Daoy (cell line): Measurements from ENCODE around the gene ALKAL2. TPM values are rescaled to one million over a fixed set of nuclear protein-coding genes. Genes with fewer than 3 reads are reported as not detected.
"Not testable (repeated sequence)": the region's sequence is repeated elsewhere in the genome, so short reads cannot be mapped to it uniquely, and the experiment has no call there.

Experiments used
- DNase-seq: peaks from one replicate; pipeline ENCODE4 v3.0.0-alpha.2; 2015; ENCODE audit warnings: low read depth
- total RNA-seq: library from RNA; depleted of rRNA; stranded (reverse); fragments of >200 nt; shearing (Covaris generic); gene quantifications from 2 replicates; pipeline ENCODE4 v1.2.3, GENCODE V29; 2014; rRNA removed

The ALKAL2 gene, protein sequence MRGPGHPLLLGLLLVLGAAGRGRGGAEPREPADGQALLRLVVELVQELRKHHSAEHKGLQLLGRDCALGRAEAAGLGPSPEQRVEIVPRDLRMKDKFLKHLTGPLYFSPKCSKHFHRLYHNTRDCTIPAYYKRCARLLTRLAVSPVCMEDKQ
- total RNA-seq, result 1.8 and 2.6 TPM in 2 replicates

- DNase-seq, result peak; percentile 40
Observed at GRCh38 chr2:287911-288757, at the start of gene ALKAL2. ALKAL2 (minus strand) TSS chr2:288091; CDS start chr2:287835, 256 bp downstream.

DNA sequence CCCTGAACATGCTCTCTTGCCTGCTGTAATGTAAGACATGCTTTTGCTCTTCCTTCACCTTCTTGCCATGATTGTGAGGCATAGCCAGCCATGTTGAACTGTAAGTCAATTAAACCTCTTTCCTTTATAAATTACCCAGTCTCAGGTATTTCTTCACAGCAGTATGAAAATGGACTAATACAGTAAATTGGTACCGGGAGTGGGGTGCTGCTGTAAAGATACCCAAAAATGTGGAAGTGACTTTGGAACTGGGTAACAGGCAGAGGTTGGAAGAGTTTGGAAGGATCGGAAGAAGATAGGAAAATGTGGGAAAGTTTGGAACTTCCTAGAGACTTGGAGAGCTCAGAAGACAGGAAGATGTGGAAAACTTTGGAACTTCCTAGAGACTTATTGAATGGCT lies 49.1 kb upstream of the ALKAL2 start:
- not testable (repeated sequence) for DNase-seq

GRCh38 chr2:336360-336759 lies 48.5 kb upstream of the ALKAL2 start:
- DNase-seq, result no peak

DNA sequence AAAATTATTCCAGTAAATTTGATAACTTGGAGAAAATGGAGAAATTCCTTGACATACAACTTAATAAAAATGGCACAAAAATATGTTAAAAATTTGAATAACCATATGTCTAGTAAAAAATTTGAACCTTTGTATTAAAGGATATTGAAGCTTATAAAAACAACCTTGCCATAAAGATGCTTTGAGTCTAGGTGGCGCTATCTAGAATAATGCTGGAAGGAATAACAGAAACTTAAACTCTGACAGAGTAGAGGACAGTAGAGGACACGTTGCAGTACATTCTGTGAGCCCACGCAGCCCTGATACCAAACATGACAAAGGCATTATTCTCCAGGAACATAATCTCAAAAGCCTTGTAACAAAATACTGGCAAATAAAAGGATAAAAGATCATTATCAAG lies 44.7 kb upstream of the ALKAL2 start:
- no peak for DNase-seq

DNA sequence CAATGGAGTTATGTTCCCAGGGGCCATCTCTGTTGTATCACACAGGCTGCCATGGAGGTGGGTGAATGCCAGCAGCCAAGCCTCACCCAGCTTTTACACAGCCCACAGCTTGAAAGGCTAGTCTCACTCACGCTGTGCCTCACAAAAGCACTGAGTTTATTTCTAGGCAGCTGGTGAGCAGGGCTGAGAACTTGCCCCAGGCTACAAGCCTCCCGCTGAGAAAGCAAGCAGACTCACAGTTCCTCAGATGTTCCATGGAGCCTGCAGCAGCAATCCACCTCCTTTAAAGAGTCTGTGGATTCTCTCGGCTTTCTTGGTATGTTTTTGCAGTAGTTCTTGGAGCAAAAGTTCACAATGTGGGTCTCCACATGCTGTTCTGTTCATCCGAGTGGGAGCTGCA lies 40.9 kb upstream of the ALKAL2 start:
- peak; percentile 43 for DNase-seq

DNA sequence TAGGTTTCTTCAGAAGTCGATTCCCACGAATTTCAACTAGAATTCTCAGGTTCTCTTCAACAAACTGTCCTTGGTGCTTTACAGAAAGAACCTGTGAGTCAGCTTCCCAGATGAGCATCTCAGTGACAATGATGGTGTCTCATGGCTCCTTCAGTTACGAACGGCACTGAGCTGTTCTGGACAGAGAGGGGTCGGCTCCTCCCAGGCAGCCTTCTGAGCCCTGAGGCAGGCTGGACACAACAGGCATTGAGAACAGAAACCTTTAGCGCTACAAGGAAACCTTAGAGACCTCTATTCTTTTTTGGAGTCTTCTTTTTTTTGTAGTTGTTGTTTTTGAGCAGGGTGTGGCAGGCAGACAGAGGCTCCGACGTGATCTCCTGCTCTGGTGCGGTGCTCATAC lies 35.1 kb upstream of the ALKAL2 start:
- no peak for DNase-seq

DNA sequence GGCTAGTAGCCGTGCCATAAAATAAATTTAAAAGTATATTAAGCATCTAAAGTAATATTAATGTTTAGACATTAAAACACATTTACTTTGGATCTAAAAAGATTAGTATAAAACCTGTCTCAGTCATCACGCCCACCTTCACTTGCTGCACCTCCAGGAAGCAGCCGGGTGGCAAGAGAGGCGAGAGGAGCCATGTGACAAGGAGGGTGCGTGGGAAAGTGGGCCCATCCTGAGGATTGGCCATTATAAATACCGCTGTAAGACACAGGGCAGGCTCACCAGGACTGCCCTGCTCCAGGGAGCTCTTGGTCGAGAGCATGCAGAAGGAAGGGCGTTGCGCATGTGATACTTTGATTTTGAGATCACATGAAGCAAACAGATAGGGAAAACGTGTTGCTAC lies 34.4 kb upstream of the ALKAL2 start:
- no peak for DNase-seq

- DNase-seq, result no peak
Observed at GRCh38 chr2:320561-320960, 32.7 kb upstream of the ALKAL2 start.

DNA sequence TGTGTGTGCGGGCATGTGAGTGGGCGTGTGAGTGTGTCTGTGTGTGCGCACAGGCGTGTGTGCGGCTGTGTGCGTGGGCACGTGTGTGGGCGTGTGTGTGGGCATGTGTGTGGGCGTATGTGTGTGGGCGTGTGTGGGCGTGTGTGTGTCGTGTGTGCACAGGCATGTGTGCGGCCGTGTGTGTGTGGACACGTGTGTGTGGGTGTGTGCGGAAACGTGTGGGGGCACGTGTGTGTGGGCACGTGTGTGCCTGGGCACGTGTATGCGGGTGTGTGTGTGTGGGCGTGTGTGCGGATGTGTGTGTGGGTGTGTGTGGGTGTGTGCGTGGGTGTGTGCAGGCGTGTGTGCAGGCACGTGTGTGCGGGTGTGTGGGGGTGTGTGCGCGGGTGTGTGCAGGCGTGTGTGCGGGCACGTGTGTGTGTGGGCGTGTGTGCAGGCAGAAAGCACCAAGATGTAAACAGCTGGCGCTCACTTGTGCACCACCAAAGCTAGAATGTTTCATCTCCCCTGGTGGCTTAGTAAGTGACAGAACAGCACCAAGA lies 31.2 kb upstream of the ALKAL2 start:
- no peak for DNase-seq

DNA sequence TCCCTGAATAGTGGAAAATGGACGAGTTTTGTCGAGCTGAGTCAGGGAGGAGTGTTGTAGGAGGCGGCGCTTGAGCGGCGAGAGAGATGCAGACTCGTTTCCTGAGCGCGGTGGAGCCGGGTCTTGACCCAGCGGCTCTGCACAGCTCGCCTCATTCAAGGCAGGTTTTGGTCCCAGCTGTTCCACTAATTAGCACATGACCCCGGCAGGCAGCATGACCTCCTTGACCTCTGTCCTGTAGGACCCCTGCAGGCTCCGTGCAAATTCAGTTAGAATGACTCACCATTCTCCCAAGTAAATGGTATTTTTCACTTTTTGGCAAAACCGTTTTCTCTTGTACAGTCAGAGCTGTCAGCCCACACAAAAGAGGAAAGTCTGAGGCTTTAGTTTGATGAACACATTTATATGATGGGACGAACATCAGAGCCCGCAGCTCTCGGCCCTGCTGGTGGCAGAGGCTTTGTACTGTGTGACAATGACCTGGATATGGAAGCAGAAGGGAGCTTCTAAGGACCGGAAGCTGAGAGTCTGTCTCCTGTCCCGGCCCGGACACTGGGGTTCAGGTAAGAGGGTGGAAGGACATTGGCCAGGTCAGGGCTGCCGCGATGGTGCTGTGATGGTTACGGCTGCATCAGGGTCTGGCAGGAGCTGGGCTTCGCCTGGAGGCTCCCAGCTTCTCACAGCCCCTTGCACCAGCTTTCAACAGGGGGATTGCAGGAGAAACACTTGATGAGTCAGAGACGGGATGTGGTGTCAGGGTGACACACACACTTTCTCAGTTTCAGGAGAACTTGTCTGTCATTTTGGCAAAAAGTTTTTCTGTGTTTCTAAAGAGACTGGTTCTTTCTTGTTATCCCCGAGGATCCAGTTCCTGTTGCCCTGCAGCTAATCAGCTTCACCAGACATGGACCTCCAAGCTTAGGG lies 29.9 kb upstream of the ALKAL2 start:
- DNase-seq, result peak; percentile 89

DNA sequence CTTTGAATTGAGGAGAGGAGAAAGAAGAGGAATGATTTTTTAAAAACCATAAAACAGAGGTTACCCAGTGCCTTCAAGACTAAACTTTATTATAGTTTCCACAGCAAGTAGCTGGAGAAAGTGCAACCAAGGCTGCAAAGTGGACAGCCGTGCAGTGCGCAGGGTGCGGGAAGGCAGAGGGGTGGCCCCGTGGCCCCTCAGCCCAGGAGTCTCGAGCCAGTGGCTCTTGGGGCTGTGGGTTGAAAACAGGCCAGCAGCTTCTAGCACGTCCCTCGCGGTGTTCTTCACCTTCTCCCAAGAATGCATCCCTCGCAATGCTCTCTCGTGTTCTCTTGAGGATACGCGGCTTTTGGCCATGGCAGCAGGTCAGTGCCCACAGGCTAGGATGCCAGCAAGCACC lies 28.5 kb upstream of the ALKAL2 start:
- DNase-seq, result no peak

- DNase-seq, result not testable (repeated sequence)
Observed at GRCh38 chr2:315925-316324, 28.0 kb upstream of the ALKAL2 start.

GRCh38 chr2:314561-315336 lies 26.9 kb upstream of the ALKAL2 start:
- DNase-seq, result no peak

DNA sequence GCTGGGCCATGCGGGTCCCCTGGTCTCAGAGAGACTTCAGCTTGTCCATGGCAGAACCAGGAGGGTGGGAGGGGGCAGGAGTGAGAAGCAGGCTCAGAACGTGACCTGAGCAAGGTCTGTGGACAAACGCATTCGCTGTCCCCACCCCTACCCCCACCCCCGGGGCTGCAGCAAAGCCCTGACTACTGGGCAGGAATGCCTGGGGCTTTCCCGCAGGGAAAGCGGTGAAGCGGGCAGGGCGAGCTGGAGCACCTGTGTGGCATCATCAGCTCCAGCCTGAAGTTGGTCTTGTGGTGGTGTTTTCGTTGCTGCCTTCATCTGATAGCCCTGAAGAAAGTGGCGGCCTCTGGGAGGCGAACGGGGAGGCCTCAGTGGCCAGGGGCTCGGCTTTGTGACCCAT lies 26.1 kb upstream of the ALKAL2 start:
- no peak for DNase-seq

GRCh38 chr2:310994-311393 lies 23.1 kb upstream of the ALKAL2 start:
- DNase-seq, result no peak

DNA sequence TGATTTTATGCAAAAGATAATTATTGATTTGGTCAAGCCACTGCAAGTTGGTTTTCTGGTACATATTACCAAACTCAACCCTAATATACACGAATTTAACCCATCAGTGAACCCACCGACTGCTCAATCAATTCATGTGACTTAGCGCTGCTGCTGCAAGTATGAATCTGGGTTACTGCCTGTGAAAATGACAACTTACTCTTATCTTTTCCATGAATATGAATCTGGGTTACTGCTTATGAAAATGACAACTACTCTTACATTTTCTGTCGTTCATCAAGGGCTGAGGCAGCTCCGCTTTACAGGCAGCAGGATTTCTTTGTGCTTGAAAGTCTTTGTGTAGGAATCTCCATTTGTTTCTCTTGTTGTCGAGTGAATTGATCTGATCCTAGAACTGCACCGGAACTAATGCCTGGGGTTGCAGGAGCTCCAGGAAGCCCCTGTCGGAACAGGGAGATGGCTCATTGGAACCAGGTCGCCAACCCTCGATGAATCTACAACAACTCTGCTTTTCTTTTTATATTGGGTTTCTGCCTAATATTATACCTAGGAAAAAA lies 22.1 kb upstream of the ALKAL2 start:
- DNase-seq, result no peak

DNA sequence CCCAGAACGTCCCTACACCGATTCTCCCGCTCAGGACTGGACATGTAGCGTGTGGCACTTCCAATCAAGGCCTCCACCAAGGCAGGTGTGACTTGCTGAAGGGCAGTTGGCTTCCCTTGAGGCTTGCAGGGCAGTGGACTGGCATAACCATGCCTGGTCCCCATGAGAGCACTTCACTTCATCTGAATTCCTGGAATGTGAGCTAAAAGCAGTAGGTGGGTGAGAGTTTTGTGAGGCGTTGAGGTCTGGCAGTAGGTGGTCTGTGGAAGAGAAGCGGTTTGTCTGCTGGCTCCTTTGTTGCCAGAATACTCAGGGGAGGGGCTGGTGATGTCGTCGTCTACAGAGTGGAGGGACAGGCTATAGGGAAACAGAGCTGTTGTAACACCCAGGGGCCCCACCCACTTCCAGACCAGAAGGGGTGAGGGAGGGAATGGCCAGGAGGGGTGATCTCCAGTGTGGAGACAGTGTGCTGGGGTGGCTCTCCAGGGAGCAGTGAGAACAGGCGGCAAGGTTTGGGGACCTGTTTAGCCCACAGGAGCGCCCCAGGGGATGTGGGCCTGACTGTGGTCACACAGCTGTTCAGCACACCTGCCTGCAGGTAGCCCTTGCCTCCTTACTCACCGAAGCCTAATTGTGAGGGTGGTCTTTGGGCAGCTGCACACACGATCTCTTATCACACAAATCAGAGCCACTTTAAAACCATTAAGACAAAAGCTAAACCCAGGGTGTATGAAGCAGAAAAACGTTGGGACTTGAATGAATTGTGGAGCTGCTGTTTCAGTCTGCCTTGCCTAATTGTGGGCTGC lies 21.5 kb upstream of the ALKAL2 start:
- peak; percentile 30 for DNase-seq

- no peak for DNase-seq
Observed at GRCh38 chr2:305366-305765, 17.5 kb upstream of the ALKAL2 start.

- DNase-seq, result no peak
Observed at GRCh38 chr2:296354-296753, 8.5 kb upstream of the ALKAL2 start.

DNA sequence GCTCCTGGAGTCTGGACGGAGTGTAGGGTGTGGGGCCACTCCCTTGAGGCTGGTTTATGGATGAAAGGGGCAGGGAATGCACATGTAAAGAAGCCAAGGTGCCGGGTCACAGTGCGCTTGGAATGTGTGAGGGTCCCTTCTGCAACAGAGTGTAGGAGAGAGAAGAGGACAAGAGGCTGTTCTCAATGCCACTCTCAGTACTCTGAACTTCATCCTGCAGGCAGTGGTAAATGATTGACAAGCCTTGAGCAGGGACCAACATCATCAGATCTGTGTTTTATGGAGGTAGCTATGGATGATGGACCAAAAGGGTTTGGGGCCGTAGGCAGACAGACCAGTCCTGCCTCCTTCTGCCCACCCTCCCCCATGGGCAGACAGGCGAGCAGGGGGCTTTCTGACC lies 7.2 kb upstream of the ALKAL2 start:
- DNase-seq, result no peak
